Stimulated activated CD4-positive, alpha-beta T cell treated with anti-CD3 and anti-CD28 coated beads, Interleukin-4, amount 100 ng/mL, for 24 hours (primary cell): ENCODE results near the gene SNX18.
A peak's percentile ranks its signal among the peaks of the same experiment; 100 is the strongest.
"Not testable (repeated sequence)": the region's sequence is repeated elsewhere in the genome, so short reads cannot be mapped to it uniquely, and the experiment has no call there.

Source experiments
- DNase-seq: peaks from one replicate; pipeline ENCODE4 v3.0.0-alpha.2; 2020

Gene SNX18

GRCh38 chr5:54517512-54518145, at the start of gene SNX18:
Gene SNX18, plus strand, starts transcription at chr5:54517759. Its CDS starts 194 bp downstream, at chr5:54517953.
- peak; percentile 91 for DNase-seq

- no peak for DNase-seq
Measured at GRCh38 chr5:54469622-54470021, 47.9 kb upstream of the SNX18 start.

- no peak for DNase-seq
Measured at GRCh38 chr5:54470128-54470527, 47.4 kb upstream of the SNX18 start.

GRCh38 chr5:54470677-54471076, 46.9 kb upstream of the SNX18 start:
- DNase-seq: no peak

- DNase-seq: no peak
Measured at GRCh38 chr5:54471398-54471797, 46.2 kb upstream of the SNX18 start.

GRCh38 chr5:54476682-54477081, 40.9 kb upstream of the SNX18 start:
- DNase-seq: no peak

GRCh38 chr5:54477941-54478478, 39.5 kb upstream of the SNX18 start:
- no peak for DNase-seq

- no peak for DNase-seq
Measured at GRCh38 chr5:54480296-54480695, 37.3 kb upstream of the SNX18 start.

- no peak for DNase-seq
Measured at GRCh38 chr5:54484219-54484894, 33.2 kb upstream of the SNX18 start.

GRCh38 chr5:54485659-54486058, 31.9 kb upstream of the SNX18 start:
- not testable (repeated sequence) for DNase-seq

- DNase-seq: not testable (repeated sequence)
Measured at GRCh38 chr5:54489648-54489979, 27.9 kb upstream of the SNX18 start.

- DNase-seq: no peak
Measured at GRCh38 chr5:54491326-54491725, 26.2 kb upstream of the SNX18 start.

- no peak for DNase-seq
Measured at GRCh38 chr5:54492178-54492577, 25.4 kb upstream of the SNX18 start.

- DNase-seq: no peak
Measured at GRCh38 chr5:54495027-54495426, 22.5 kb upstream of the SNX18 start.

- DNase-seq: no peak
Measured at GRCh38 chr5:54514291-54514690, 3.3 kb upstream of the SNX18 start.

GRCh38 chr5:54514841-54515432, 2.6 kb upstream of the SNX18 start:
- DNase-seq: no peak

GRCh38 chr5:54515634-54516033, 1.9 kb upstream of the SNX18 start:
- no peak for DNase-seq

- no peak for DNase-seq
Measured at GRCh38 chr5:54516051-54516655, 1.4 kb upstream of the SNX18 start.

- no peak for DNase-seq
Measured at GRCh38 chr5:54517174-54517511, 416 bp upstream of the SNX18 start.

- peak; percentile 57 for DNase-seq
Measured at GRCh38 chr5:54518146-54518817, 723 bp downstream of the SNX18 start.

GRCh38 chr5:54518818-54519508, 1.4 kb downstream of the SNX18 start:
- no peak for DNase-seq

- DNase-seq: no peak
Measured at GRCh38 chr5:54519509-54519876, 1.9 kb downstream of the SNX18 start.

- DNase-seq: no peak
Measured at GRCh38 chr5:54520438-54520846, 2.9 kb downstream of the SNX18 start.
